ENCODE measurements around the gene RCN1.

Gene RCN1

GRCh38 chr11:32153747-32154146 lies 62.9 kb downstream of the RCN1 start:
- no peak for TF ChIP-seq CTCF (IDR thresholded peaks at IDR 0.05)

DNA sequence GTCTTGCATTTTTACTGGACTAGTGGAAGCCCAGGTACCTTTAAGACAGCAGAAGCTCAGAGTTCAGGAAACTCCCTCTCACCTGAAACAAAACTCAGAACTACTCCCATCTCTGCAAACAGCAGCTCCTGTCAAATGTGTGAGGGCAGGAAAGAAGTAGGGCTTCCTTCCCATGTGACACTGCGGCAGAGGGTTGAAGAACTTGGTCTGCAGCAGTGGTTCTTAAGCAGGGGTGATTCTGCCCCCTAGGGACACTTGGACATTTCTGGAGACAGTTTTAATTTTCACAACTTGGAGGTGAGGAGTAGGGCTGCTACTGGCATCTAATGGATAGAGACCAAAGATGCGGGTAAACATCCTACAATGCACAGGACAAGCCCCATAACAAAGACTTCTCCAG lies 63.4 kb downstream of the RCN1 start:
- no peak for TF ChIP-seq CTCF (IDR thresholded peaks at IDR 0.05)
